HG02623 (cell line): Measurements from ENCODE around the gene FRRS1.

Source experiments
- ATAC-seq: cut with Tn5 transposase; IDR thresholded peaks from one replicate; pipeline ENCODE4 v1.9.1; 2021; ENCODE audit warnings: moderate library complexity; ENCODE audit not compliant: unreplicated experiment

FRRS1 gene

DNA sequence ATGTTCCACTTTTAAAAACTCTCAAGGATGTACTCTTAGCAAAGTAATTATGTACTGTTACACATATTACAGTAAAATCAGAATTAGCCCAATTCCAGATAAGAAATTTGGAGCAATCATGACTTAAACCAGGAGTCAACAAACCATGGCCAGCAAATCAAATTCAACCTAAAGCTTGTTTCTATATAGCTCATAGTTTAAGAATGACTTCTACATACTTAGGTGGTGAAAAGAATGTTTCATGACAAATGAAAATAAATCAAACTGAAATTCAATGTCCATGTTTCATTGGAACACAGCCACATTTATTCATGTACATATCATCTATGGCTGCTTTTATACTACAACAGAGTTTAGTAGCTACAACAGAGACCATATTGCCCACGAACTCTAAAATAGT lies 35.1 kb downstream of the FRRS1 start:
- no peak for ATAC-seq

DNA sequence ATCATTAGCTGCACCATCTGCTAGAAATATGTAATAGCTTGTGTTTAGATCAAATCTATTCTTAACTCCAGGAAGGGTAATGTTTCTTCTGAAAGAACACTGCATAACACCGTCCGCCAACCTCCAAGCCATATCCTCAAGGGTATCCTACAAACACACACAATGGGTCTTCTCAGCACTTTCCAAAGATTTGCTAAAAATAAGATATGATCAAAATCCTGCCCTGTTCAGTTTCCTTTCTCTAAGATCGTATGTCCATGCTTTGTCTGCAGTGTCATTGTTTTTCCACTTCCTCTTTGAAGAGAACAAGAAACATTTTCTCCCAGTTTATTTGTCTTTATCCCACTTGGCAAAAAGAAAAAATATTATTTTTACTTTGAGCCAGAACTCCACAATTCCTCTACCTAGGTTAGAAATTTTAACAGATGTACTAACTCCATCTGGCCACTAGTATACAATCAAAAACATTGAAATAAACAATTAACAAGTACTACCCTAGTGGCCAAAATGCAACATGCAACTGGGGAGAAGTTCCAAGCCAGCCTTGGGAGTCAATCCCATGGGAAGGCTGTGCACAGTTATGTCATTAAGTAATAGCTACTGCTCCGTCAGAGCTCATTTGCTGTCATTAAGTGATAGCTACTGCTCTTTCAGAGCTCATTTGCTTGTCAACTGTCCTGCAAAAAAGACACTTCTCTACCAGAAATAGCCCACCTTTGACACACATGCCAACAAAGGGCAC lies 37.8 kb downstream of the FRRS1 start:
- no peak for ATAC-seq

DNA sequence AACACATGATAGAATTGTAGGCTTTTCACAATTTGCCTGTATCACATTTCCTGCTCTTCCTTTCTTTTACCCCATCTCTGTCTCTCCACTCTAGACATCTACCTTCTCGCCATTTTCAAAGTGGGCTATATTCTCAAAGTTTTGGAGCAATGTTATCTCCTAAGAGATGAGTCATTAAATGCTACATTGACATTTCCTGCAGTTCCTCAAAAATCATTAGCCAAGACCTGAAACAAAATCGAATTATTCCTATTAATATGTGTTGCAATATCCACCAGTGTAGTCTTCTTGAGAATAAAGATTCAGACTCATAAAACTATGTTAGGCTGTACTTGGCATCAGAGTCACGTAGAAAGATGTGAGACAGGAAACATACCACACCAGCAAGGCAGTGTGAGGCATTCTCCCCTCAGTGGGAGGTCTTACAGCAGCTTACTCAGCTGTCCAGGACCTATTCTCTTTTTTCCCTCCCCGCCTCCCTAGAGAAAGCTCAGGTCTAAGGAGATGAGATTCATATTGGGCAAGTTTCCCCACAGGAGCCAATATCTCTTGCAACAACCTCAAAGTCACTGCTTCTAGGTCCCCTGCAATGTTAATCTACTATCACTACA lies 38.8 kb downstream of the FRRS1 start:
- no peak for ATAC-seq

DNA sequence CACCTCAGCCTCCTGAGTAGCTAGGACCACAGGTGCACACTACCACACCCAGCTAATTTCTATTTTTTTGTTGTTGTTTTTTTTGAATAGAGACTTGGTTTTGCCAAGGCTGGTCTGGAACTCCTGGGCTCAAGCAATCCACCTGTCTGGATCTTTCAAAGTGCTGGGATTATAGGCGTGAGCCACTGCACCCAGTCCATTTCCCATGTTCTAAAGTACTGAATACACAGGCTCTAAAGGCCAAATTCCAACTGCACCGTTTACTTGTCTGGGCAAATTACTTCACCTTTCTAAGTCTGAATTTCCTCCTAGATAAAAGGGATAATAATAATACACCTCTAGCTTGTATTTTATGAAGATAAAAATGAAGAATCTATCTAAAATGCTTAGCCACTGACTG lies 39.6 kb downstream of the FRRS1 start:
- ATAC-seq: no peak

DNA sequence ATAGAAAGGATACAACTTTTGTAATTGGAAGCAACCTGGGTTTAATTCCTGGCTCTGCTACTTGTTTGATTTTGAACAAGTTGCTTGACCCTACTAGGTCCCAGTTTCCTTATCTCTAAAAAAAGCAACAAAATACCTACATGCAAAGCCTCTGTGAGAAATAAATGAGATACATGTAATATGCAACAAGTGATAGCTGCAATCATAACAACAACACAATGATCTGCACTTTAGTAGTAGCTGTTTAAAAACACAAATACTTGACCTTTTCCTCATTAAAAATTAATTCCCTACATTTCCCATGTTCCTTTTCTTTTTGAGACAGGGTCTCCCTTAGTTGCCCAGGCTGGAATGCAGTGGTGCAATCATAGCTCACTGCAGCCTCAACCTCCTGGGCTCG lies 40.0 kb downstream of the FRRS1 start:
- ATAC-seq: no peak

DNA sequence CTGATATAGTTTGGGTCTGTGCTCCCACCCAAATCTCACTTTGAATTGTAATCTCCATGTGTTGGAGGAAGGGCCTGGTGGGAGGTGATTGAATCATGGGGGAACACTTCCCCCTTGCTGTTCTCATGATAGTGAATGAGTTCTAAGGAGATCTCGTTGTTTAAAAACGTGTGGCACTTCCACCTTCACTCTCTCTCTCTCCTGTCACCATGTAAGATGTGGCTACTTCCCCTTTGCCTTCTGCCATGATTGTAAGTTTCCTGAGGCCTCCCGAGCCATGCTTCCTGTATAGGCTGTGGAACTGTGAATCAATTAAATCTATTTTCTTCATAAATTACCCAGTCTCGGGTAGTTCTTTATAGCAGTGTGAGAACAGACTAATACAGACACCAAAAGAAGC lies 40.4 kb downstream of the FRRS1 start:
- no peak for ATAC-seq

DNA sequence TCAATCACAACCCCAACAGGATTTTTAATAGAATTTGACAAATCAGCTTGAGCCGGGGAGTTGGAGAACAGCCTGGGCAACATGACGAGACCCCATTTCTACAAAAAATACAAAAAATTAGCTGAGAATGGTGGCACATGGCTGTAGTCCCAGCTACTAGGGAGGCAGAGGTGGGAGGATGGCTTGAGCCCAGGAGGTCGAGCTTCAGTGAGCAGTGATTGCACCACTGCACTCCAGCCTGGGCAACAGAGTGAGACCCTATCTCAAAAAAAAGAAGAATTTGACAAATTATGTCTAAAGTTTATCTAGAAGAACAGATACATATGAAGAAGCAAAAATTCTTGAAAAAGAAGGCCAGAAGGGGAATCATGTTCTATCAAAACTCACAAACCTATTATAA lies 43.2 kb downstream of the FRRS1 start:
- no peak for ATAC-seq

DNA sequence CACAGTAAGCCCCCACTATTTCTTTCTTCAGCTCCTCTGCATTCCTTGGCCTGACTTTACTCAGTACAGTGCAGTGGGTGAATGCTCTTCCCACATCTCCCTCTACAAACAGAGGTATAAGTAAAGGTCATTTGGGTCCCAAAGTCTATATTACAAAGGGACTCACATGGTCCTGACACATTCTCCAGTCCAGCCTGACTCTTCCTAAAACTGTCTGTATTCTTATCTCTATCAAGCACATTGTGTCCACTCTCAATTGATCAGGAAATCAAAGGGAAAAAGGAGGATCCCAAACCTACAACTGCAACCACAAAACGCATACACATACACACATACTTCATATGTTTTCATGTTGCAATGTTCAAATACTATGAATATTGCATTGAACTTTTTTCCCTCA lies 49.4 kb downstream of the FRRS1 start:
- no peak for ATAC-seq

DNA sequence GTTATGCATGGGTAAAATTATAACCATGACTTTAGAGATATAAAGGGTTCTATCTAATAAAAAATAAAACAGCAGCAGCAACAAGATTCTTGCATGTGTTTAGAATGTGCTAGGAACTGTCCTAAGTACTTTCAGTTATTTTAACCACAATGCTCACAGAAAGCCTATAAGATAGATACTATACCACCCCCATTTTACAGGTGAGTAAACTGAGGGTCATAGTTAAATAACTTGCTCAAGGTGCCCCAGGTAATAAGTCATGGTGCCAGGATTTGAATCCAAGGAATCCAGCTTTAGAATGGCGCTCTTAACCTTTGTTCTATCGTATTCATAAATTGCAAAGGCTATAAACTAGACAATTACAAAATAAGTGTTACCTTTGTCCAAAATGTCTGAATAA lies 53.4 kb downstream of the FRRS1 start:
- no peak for ATAC-seq

DNA sequence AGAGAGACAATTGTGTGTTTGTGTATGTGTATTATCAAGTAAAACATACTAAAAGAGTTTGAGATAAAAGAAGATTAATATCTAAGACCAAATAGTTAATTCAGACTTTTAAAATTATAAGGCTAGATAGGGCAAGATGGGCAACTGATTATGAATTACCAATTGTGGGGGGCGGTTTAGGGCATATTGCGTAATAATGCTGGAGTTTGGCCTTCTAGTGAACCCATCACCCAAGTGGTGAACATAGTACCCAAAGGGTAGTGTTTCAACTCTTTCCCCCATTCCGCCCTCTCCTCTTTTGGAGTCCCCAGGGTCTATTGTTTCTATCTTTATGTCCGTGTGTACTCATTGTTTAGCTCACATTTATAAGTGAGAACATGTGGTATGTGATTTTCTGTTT lies 55.4 kb downstream of the FRRS1 start:
- no peak for ATAC-seq

DNA sequence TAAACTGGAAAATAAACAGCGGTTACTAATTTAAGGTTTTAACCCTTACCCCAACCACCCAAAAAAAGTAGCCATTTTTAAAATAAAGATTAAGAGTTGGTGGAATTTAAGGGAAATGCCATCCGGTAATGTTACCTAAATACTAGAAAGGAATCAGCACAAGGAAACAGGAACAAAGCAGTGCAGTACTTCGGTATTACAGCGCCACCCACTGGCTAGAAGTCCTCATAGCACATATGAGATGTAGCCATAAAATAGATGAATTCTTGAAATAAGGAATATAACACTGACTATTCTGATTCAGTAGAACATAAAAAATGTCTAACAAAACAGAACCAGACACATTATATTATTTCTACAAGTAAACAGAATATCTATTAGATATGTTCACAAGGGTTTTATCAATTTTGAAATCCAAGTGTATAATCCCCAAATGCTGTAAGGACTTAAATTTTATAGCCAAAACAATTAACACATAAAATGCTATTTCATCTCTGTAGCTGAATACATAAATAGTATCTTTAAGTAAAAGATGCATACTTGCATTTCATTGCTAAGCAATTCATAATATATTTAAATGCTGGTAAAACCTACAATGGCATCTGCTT lies 58.8 kb downstream of the FRRS1 start:
- ATAC-seq: peak; percentile 77

DNA sequence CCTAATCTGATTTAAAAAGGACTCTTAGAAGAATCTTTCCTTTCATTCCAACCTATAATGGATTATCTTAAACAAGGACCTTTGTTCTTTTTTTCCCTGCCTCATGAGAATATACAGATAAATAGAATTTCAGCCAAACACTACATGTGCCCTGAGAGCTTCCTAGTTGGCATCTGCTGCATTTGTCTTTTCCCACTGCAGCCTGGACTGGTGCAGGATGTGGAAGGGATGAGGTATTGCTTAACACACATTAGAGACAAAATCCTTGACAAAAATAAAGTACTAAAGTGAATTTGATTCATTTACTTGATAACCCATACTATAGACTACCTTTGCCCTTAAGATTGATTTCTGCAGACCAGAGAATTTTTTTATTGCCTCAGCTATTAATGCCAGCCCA lies 61.0 kb downstream of the FRRS1 start:
- ATAC-seq: no peak

DNA sequence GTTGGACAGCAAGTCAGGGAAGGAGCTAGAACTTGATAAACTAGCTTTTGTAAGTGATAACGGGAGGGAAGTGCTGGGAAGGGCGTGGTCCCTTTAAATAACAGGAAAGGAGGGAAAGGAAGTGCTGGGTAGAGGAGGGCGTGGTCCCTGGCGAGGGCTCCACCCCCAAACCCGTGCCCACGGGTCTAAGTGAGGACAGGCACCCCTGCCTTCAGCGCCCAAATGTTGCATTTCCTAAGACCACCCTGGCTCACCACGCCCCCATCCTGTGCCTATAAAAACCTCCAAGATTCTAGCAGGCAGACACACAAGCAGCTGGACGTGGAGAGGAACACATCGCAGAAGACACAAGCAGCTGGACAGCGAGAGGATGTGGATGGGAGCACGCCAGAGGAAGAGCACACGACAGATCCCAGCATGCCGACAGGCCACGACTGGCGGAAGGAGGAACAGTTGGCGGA lies 62.0 kb downstream of the FRRS1 start:
- no peak for ATAC-seq

DNA sequence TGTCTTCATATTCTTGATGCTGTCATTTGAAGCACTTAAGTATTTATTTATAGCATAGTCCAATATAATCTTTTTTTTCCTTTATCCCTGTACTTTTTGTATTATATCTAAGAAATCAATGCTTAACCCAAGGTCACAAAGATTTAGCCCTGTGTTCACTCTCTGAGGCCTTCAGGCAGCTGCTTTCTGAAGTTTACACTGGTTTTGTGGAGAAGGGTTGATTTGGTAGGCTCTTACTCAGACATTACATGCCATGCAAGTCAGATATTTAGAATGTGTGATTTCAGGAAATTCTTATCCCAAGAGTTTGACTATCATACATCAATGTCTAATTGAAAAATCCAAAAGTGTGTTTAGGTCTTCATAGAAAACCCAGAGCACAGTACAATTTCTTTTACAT lies 64.2 kb downstream of the FRRS1 start:
- ATAC-seq: no peak

DNA sequence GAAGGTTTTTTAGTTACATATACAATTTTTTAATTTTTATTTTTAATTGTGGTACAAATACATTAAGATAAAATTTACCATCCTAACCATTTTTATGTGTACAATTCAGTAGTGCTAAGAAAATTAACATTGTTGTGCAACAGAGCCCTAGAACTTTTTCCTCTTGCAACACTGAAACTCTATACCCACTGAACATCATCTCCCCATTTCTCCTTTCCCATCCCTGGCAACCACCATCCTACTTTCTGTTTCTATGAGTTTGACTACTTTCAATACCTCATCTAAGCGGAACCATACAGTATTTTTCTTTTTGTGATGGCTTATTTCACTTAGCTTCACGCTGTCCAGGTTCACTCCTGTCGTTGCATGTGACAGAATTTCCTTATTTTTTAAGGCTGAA lies 66.4 kb downstream of the FRRS1 start:
- no peak for ATAC-seq

DNA sequence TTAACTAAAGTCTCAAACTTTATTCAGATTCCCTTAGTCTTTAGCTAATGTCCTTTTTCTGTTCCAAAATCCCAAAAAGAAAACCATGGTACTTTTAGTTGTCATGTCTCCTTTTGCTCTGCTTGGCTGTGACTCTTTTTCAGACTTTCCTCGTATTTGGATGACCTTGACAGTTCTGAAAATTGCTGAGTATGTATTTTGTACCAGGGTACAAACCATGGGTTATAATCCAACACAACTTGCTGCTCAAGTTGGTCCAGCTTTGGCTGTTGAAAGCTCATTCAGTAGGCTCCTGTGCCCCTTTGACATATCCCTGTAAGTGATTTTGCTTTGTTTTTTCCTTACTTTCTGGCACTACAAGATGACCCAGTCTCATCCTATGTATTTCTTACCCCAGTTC lies 68.9 kb downstream of the FRRS1 start:
- no peak for ATAC-seq

DNA sequence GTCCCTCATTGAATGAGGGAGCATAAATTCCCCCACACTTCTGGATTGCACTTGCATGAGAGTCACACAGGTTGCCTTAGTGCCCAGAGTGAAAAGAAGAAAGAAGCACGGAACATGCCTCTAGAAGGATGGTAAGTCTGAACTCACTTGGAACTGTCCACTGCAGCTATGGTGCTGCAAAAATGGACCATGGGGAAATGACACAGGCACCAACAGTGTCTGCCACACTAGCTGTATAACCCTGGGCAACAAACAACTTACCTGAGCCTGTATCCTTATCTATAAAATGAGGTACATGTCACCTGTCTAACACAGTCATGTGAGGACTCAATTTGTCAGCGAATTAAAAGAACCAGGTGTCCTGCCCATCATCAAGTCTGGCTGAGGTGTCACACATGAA lies 69.8 kb downstream of the FRRS1 start:
- no peak for ATAC-seq

DNA sequence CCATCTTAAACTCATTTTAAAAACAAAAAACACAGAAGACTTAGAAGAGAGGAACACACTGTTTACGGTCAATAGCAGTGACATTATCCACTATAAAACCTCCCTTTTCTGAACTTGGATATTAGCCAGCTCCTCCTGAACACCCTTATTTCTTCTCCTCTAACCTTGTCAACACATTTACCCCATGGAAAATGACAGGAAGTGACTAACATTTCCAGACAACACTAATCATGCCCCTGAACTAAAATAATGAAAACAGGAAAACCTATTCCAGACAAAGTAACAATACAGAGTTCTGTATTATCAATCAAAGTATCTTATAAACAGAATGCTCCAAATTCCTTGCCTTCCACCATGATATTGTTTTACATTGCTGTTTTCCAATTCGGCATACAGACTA lies 75.3 kb downstream of the FRRS1 start:
- no peak for ATAC-seq

DNA sequence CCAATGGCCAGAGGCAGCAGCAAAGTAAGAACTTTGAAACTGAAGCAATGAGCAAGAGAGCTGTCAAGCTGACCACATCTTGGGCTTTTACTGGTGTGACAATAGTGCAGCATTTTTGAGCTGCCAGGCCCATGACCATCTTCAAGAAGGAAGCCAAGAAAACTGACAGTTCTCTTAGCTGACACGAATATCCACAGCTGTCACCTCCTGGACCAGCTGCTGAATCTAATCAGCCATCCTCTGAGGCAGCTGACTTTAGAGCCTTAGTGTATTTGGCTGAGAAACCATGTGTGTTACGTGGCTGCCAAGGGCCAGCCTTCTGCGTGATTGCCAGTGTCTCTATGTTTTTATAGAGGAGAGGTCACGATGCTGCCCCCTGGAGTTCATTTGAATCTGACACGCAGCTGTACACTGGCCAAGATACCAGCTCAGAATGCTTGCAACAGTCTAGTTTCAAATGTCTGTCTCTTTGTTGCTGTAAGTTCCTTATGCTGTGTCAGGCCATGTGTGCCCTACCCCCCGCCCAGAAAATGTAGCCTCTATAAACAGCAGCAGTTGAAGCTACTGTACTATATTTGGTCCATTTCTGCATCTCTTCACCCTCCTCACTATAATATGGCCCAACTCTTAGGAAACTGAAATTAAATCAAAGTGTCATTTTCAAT lies 80.8 kb downstream of the FRRS1 start:
- ATAC-seq: peak; percentile 81

DNA sequence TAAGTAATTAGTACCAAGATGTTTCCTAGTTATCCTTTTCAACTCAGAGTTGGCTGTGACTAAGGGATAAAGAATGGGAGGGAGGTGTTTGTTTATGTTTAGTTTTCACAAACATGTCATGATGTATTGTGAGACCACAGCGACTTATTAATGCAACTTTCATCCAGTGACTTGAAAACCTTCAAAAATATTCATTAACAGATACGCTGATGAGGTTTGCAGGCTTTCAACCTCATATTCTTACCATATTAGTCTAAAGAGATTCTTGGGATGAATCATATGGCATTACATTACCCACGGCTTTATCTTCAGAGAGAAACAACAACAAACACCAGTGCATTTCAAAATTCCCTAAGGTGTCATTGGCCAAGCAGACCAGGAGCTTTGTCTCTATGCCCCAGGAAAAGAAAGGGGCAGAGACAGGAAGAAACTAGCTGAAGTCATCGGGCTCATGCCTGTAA lies 84.1 kb downstream of the FRRS1 start:
- ATAC-seq: no peak

DNA sequence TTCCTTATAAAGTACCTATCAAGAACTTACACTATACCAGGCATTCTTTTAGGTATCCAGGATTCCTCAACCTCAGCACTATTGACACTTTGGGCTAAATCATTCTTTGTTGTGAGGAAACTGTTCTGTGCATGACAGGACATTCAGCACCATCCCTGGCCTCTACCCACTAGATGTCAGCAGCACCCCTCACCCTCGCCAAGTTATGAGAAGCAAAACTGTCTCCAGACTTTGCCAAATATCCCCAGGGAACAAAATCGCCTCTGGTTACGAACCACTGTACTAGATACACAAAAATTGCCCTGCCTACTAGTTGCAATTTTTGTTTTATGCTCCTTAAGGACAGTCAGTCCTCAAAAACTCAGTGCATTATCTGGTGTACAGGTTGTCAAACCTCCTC lies 84.9 kb downstream of the FRRS1 start:
- ATAC-seq: no peak

DNA sequence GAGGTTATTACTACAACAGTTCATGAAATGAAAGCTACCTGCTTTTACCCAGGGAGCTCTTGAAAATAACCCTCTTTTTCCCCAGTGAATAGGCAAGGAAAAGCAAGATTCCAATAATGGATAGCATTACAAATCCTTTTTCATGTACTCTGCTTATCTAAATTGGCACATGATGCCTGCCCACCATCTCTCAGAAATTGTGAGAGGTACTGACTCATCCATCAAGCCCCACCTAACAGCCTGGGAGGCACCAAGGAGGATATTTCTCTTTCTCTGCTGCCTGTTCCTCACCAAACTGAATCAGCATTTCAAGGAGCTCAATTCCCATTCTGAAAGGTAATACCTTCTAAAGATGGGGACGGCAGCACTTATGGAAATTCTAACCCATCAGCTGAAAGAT lies 86.2 kb downstream of the FRRS1 start:
- no peak for ATAC-seq
